GM18951 (cell line): ENCODE data around the gene INSYN1.

Experiments
- POLR2A ChIP-seq: IDR thresholded peaks from 4 replicates; pipeline ENCODE4 v1.6.1; 2011; ENCODE audit warnings: mild to moderate bottlenecking; ENCODE audit not compliant: insufficient read length, insufficient read depth; ENCODE audit errors: extremely low read depth
- in situ Hi-C: fragments of 300-500 bp; cut with MboI; formaldehyde crosslinking; loops from one replicate; pipeline ENCODE4 v1.12.0; 2022; ENCODE audit warnings: low sequenced_read_pairs, mixed read lengths, inconsistent platforms; ENCODE audit not compliant: unreplicated experiment

INSYN1 gene

GRCh38 chr15:73695773-73696640 lies 57.1 kb downstream of the INSYN1 start:
- in situ Hi-C loops: no loop called here
- no peak for TF ChIP-seq POLR2A

DNA sequence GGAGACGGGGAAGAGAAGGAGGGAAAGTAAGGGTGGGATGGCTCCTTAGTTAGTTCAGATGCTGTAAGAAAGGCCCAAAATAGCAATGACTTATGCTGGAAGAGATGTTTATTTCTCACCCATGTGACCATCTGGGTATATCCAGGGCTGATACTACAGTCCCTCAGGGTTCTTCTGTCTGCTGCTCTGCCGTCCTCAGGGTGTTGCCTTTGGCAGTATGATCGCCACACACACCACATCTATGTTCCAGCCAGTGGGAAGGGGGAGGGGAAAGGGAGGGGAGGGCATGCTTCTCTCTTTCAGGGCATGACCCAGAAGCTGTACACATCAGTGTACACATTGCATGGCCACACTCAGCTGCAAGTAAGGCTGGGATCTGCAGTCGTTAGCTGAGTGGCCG lies 58.7 kb downstream of the INSYN1 start:
- in situ Hi-C loops: no loop called here
- TF ChIP-seq POLR2A: no peak

DNA sequence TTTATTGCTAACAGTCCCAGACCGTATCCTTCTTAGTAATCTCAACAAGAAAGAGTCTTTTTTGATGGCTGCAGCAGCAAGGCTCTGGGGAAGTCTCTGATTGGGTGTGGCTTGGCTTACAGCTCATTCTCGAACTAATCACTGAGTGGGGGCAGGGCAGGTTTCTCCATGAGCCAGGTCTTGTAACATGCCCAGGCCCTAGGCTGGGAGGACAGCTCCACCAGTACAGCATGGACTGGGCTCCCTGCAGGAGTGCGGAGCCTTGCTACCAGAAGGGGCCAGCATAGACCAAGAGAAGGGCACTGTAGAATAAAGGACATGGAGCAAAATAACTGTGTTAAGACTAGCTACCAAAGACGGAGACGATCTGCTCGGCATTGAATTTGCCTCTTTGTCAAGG lies 61.8 kb downstream of the INSYN1 start:
- in situ Hi-C loops: no loop called here

GRCh38 chr15:73688455-73688854 lies 64.7 kb downstream of the INSYN1 start:
- TF ChIP-seq POLR2A: no peak
- in situ Hi-C loops: no loop called here

More for the DNA sequence above, 61.8 kb downstream of the INSYN1 start:
- no peak for TF ChIP-seq POLR2A

- TF ChIP-seq POLR2A: no peak
- in situ Hi-C loops: no loop called here
These were observed 65.8 kb downstream of the INSYN1 start for GRCh38 chr15:73687351-73687750.

- TF ChIP-seq POLR2A: no peak
- in situ Hi-C loops: no loop called here
These were observed 66.3 kb downstream of the INSYN1 start for GRCh38 chr15:73686781-73687256.

GRCh38 chr15:73685981-73686380 lies 67.2 kb downstream of the INSYN1 start:
- in situ Hi-C loops: no loop called here
- no peak for TF ChIP-seq POLR2A
